Measurements from ENCODE around the gene AAMDC. TPM values are rescaled to one million over a fixed set of nuclear protein-coding genes. Genes with fewer than 3 reads are reported as not detected.
"Not testable (repeated sequence)": the region's sequence is repeated elsewhere in the genome, so short reads cannot be mapped to it uniquely, and the experiment has no call there.

AAMDC gene
- total RNA-seq, 2 donors from 2014 or later, result 103 to 113 TPM

DNA sequence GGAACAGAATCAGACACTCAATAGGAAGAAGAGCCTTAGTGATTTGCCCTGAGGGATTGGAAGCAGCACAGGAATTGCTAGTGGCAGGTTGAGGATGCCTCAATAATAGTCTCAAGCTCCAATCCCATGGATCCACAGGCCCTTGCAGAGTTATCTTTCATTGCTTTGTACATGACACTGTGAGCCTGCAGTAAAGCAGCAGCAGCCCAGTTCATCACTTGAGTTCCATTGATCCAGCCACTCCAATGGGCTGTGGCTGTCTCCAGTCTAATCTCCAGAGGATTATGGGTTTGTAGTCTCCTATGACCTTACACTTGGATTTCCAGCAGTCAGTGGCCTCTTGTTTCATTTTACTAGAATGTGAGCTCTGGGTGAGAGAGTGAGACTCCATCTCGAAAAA lies 45.4 kb downstream of the AAMDC start:
- Histone ChIP-seq H3K36me3 (peaks cover 25% of the 10 kb centered on the region), H3K9me3 (no peaks in the 10 kb centered on the region), H3K4me3 (no peak overlapping the region), H3K27me3 (no peaks in the 10 kb centered on the region), H3K4me1 (peaks cover 0 to 9% of the 10 kb centered on the region in 2 donors), H3K27ac (no peak overlapping the region)
- TF ChIP-seq, protein P1, sequence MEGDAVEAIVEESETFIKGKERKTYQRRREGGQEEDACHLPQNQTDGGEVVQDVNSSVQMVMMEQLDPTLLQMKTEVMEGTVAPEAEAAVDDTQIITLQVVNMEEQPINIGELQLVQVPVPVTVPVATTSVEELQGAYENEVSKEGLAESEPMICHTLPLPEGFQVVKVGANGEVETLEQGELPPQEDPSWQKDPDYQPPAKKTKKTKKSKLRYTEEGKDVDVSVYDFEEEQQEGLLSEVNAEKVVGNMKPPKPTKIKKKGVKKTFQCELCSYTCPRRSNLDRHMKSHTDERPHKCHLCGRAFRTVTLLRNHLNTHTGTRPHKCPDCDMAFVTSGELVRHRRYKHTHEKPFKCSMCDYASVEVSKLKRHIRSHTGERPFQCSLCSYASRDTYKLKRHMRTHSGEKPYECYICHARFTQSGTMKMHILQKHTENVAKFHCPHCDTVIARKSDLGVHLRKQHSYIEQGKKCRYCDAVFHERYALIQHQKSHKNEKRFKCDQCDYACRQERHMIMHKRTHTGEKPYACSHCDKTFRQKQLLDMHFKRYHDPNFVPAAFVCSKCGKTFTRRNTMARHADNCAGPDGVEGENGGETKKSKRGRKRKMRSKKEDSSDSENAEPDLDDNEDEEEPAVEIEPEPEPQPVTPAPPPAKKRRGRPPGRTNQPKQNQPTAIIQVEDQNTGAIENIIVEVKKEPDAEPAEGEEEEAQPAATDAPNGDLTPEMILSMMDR (IDR thresholded peaks at IDR 0.05), result no peak
- DNase-seq (ENCODE audit: low spot score), result no peak

DNA sequence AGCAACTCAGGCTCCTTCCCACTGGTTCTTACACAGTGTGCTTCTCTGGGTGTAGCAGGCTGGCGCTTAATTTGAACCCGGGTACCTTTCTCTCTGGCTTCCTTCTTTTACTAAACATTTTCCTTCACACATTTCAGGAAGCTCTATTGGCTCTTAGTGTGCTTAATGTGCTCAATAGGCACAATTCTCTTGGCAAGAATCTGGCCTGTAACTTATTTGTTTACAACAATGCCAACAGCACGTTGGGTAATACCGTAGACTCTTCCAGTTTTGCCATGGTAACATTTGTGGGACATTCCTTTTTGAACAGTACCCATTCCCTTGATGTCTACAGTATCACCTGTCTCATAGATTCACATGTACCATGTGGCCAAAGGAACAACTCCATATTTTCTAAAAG lies 47.8 kb downstream of the AAMDC start:
- Histone ChIP-seq H3K27ac (no peak overlapping the region), H3K27me3 (no peaks in the 10 kb centered on the region), H3K4me3 (no peak overlapping the region), H3K4me1 (peaks cover 0 to 9% of the 10 kb centered on the region in 2 donors), H3K9me3 (no peaks in the 10 kb centered on the region), H3K36me3 (peaks cover 30% of the 10 kb centered on the region)
- no peak for DNase-seq (ENCODE audit: low spot score)
- TF ChIP-seq, protein P1 (IDR thresholded peaks at IDR 0.05), result no peak

DNA sequence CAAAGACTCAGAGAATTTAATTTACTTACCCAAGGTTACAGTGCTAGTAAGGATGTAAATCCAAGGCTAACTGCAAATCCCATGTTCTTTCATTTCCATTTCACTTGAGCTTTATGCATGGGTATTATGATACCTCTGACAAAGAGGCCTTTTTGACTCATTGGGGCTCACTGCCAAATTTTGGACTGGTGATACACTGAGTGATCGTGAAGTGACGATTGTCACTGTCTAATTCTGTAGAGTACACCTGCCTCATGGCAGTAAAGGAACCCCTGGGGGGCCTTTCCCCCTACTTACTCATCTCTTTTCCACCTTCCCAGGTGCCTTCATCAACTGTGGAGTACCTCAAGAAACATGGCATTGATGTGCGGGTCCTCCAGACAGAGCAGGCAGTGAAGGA lies 50.9 kb downstream of the AAMDC start:
- no peaks in the 10 kb centered on the region for H3K4me1 ChIP-seq
- no peaks in the 10 kb centered on the region for H3K9me3 ChIP-seq
- TF ChIP-seq, protein P1 (IDR thresholded peaks at IDR 0.05), result no peak
- DNase-seq (ENCODE audit: low spot score), result no peak
- peaks cover 30% of the 10 kb centered on the region for H3K36me3 ChIP-seq
- no peak overlapping the region for H3K27ac ChIP-seq
- H3K4me3 ChIP-seq, result no peak overlapping the region
- no peaks in the 10 kb centered on the region for H3K27me3 ChIP-seq

DNA sequence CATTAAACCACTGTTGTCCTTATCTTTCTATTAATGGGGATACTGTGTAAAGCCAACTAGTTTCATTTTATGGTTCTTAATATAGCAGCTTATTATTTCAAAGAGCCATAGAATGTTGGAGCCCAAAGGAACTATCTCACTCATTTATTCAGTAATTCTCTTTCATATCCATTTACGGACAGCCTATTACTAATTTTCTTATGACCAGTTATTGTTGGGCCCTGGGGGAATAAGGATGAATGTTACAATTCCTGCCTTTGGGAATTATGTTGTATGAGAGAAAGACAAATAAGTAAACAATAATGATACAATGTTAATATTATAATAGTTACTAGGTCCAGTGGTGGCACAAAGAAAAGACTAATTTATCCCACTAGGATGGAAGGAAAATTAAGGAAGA lies 52.4 kb downstream of the AAMDC start:
- Histone ChIP-seq H3K9me3 (no peaks in the 10 kb centered on the region), H3K36me3 (peaks cover 30% of the 10 kb centered on the region), H3K27ac (no peak overlapping the region), H3K27me3 (no peaks in the 10 kb centered on the region), H3K4me3 (no peak overlapping the region), H3K4me1 (peaks cover 0 to 1% of the 10 kb centered on the region in 2 donors)
- DNase-seq (ENCODE audit: low spot score), result no peak
- TF ChIP-seq, protein P1 (IDR thresholded peaks at IDR 0.05), result no peak

DNA sequence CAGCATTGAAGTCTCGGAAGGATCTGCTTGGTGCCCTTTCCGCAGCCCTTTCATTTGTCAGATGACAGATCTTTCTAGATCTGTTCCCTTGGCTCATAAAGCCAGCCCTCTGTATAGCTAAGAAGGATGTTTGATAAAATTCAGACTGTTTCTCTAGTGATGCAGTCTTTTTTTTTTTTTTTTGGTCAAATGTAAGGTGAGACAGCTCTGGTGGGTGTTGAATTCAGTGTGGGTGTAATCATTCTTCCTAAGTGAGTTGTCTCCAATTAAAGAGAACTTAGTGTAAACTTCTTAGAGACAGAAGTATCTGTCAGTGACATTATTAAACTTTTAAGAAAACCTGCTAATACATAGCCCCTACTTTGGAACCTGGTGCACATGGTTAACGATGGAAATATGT lies 53.3 kb downstream of the AAMDC start:
- H3K27ac ChIP-seq, result no peak overlapping the region
- TF ChIP-seq, protein P1 (IDR thresholded peaks at IDR 0.05), result no peak
- H3K9me3 ChIP-seq, result no peaks in the 10 kb centered on the region
- H3K36me3 ChIP-seq, result peaks cover 23% of the 10 kb centered on the region
- peaks cover 0 to 10% of the 10 kb centered on the region in 2 donors for H3K4me1 ChIP-seq
- no peaks in the 10 kb centered on the region for H3K27me3 ChIP-seq
- no peak overlapping the region for H3K4me3 ChIP-seq
- DNase-seq (ENCODE audit: low spot score), result no peak

DNA sequence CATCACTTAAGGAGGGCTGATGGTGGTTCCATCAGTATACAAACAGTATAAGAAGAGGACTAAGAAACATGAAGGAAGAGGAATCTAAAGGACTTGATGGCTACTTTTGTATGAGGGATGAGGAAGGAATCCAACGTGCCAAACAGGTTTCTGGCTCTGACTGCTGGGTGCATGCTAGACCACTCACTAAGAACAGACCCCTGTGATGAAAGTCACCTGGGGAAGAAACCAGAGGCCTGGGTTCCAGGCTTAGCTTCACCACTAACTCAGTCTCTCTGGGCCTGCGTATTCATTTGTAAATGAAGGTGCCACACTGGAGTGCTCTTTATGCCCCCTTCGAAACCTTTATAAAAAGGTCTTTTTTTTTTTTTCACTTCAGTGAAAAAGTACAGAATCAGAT lies 55.1 kb downstream of the AAMDC start:
- peaks cover 16% of the 10 kb centered on the region for H3K36me3 ChIP-seq
- H3K4me1 ChIP-seq, result peaks cover 0 to 11% of the 10 kb centered on the region in 2 donors

DNA sequence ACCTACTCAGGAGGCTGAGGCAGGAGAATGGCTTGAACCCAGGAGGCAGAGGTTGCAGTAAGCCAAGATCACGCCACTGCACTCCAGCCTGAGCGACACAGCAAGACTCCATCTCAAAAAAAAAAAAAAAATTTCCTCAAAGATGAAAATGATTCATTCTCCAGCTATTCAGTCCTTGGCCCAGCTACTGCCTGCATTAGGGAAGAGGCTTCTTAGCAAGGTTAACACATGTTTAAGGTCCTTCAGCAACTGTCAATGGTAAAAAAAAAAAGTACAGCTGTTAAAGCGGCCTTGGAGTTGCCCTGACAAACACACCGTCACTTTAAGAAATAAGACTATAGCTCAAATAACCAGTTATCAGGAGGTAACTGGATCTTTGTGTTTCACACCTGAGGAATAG lies 57.3 kb downstream of the AAMDC start:
- H3K27ac ChIP-seq; H3K36me3 ChIP-seq; DNase-seq (ENCODE audit: low spot score); H3K4me3 ChIP-seq; H3K27me3 ChIP-seq; H3K9me3 ChIP-seq: not testable (repeated sequence)
- peaks cover 0 to 11% of the 10 kb centered on the region in 2 donors for H3K4me1 ChIP-seq

More for the DNA sequence above, 55.1 kb downstream of the AAMDC start:
- TF ChIP-seq, protein P1 (IDR thresholded peaks at IDR 0.05), result no peak
- no peaks in the 10 kb centered on the region for H3K9me3 ChIP-seq
- H3K27ac ChIP-seq, result no peak overlapping the region
- H3K4me3 ChIP-seq, result no peak overlapping the region
- DNase-seq (ENCODE audit: low spot score), result no peak
- no peaks in the 10 kb centered on the region for H3K27me3 ChIP-seq

Measured in right atrium auricular region (tissue), 2 donors.